GM23338 (cell line): ENCODE measurements around the gene MVB12B. TPM values are rescaled to one million over a fixed set of nuclear protein-coding genes. Genes with fewer than 3 reads are reported as not detected.

Source experiments
- ATAC-seq: fragments of 200-7000 bp; cut with Tn5 transposase; 3 replicates; pipeline ENCODE4 v1.9.1; 2020
- DNase-seq: peaks from one replicate; pipeline ENCODE4 v3.0.0-alpha.2; 2015; ENCODE audit warnings: low spot score
- H2AFZ ChIP-seq: fragments of 200-600 bp; sonication (generic); 2 replicates; pipeline ENCODE4 v1.8.0; 2016; ENCODE audit warnings: antibody characterized with exemption, mild to moderate bottlenecking, moderate library complexity
- H3F3A ChIP-seq: fragments of 200-600 bp; sonication (generic); replicated peaks from 2 replicates; pipeline ENCODE4 v1.8.0; 2017; ENCODE audit warnings: antibody characterized with exemption, mixed run types, low read depth
- H3K27ac ChIP-seq: fragments of 200-600 bp; sonication (generic); 2 replicates; pipeline ENCODE4 v1.6.1; 2016; ENCODE audit warnings: low read depth
- H3K27me3 ChIP-seq: fragments of 200-600 bp; sonication (generic); 2 replicates; pipeline ENCODE4 v1.8.0; 2016; ENCODE audit warnings: mild to moderate bottlenecking, mixed run types, moderate library complexity; ENCODE audit not compliant: insufficient read depth
- H3K36me3 ChIP-seq: fragments of 200-600 bp; sonication (generic); 2 replicates; pipeline ENCODE4 v1.8.0; 2016; ENCODE audit warnings: mild to moderate bottlenecking; ENCODE audit not compliant: insufficient read depth
- H3K4me1 ChIP-seq: fragments of 200-600 bp; sonication (generic); 2 replicates; pipeline ENCODE4 v1.8.0; 2016; ENCODE audit warnings: mild to moderate bottlenecking, moderate library complexity; ENCODE audit not compliant: insufficient read depth
- H3K4me2 ChIP-seq: fragments of 200-600 bp; sonication (generic); 2 replicates; pipeline ENCODE4 v1.7.1; 2017; ENCODE audit warnings: mixed run types
- H3K4me3 ChIP-seq: fragments of 200-600 bp; sonication (generic); 2 replicates; pipeline ENCODE4 v1.6.1; 2016; ENCODE audit warnings: mixed run types
- H3K79me2 ChIP-seq: fragments of 200-600 bp; sonication (generic); replicated peaks from 2 replicates; pipeline ENCODE4 v1.8.0; 2017; ENCODE audit warnings: mild to moderate bottlenecking; ENCODE audit not compliant: insufficient read depth
- H3K9me2 ChIP-seq: fragments of 200-600 bp; sonication (generic); 2 replicates; pipeline ENCODE4 v1.8.0; 2017; ENCODE audit not compliant: insufficient read depth
- H4K20me1 ChIP-seq: fragments of 200-600 bp; sonication (generic); replicated peaks from 2 replicates; pipeline ENCODE4 v1.8.0; 2017; ENCODE audit warnings: mild to moderate bottlenecking; ENCODE audit not compliant: insufficient read depth
- H3K27ac Mint-ChIP-seq: 2 replicates; pipeline ENCODE4 v1.8.0; 2020; ENCODE audit warnings: inconsistent platforms, mild to moderate bottlenecking, moderate library complexity, mixed read lengths
- H3K27me3 Mint-ChIP-seq: 3 replicates; pipeline ENCODE4 v1.8.0; 2022; ENCODE audit warnings: low read depth, mild to moderate bottlenecking, moderate library complexity, mixed read lengths, inconsistent platforms; ENCODE audit not compliant: insufficient read depth, poor library complexity
- H3K36me3 Mint-ChIP-seq: 3 replicates; pipeline ENCODE4 v1.8.0; 2021; ENCODE audit warnings: low read depth, mild to moderate bottlenecking, inconsistent platforms, moderate library complexity, mixed read lengths
- H3K4me1 Mint-ChIP-seq: 3 replicates; pipeline ENCODE4 v1.8.0; 2020; ENCODE audit warnings: mild to moderate bottlenecking, inconsistent platforms, mixed read lengths
- H3K4me3 Mint-ChIP-seq: 3 replicates; pipeline ENCODE4 v1.8.0; 2021; ENCODE audit warnings: moderate library complexity, mild to moderate bottlenecking, inconsistent platforms, mixed read lengths
- H3K9me3 Mint-ChIP-seq: 3 replicates; pipeline ENCODE4 v1.8.0; 2020; ENCODE audit warnings: moderate library complexity, mild to moderate bottlenecking, inconsistent platforms, mixed read lengths
- CTCF ChIP-seq, 2 experiments: fragments of 200-600 bp in 1 of 2; sonication (generic) in 1 of 2; conservative IDR thresholded peaks; 2 replicates each; pipeline versions ENCODE4 v1.5.1 to v1.6.1; 2016 to 2017; ENCODE audit warnings: antibody characterized with exemption in 2 of 2, low read depth in 2 of 2, mild to moderate bottlenecking in 2 of 2, moderate library complexity in 1 of 2
- ETS1 ChIP-seq: IDR thresholded peaks from 2 replicates; pipeline ENCODE4 v1.6.1; 2016; ENCODE audit warnings: antibody characterized with exemption
- JUNB ChIP-seq: IDR thresholded peaks from one replicate; pipeline ENCODE4 v1.6.1; 2016; ENCODE audit warnings: antibody characterized with exemption; ENCODE audit not compliant: unreplicated experiment
- POLR2AphosphoS5 ChIP-seq: IDR thresholded peaks from 2 replicates; pipeline ENCODE4 v1.6.1; 2016; ENCODE audit warnings: antibody characterized with exemption, low read depth
- STAT1 ChIP-seq: IDR thresholded peaks from one replicate; pipeline ENCODE4 v1.6.1; 2016; ENCODE audit warnings: antibody characterized with exemption; ENCODE audit not compliant: unreplicated experiment
- ZNF114 ChIP-seq: fragments of 250-450 bp; sonication (Bioruptor Pico); IDR thresholded peaks from 2 replicates; pipeline ENCODE4 v1.5.0; 2020; ENCODE audit warnings: mild to moderate bottlenecking, moderate library complexity
- ZNF462 ChIP-seq: fragments of 250-450 bp; sonication (Bioruptor Pico); IDR thresholded peaks from 2 replicates; pipeline ENCODE4 v1.5.0; 2020; ENCODE audit warnings: mild to moderate bottlenecking, moderate library complexity
- polyA plus RNA-seq: library from polyadenylated mRNA; unstranded; fragments of >200 nt; fragmentation: Nextera tagmentation; extraction: Ambion mirVana; gene quantifications from 2 replicates; pipeline ENCODE4 v1.2.1, GENCODE V29; 2016
- total RNA-seq: library from RNA; depleted of rRNA; stranded (reverse); fragments of >200 nt; shearing (Covaris generic); gene quantifications from 2 replicates; pipeline ENCODE4 v1.2.3, GENCODE V29; 2014

MVB12B gene
- total and polyA plus RNA-seq, 2 experiments from 2014 or later: 1.9 to 6.6 TPM

GRCh38 chr9:126367139-126367538 is 40.5 kb downstream of the MVB12B start (continued):
- TF ChIP-seq ZNF462 (CRISPR knock-in tag): no peak

GRCh38 chr9:126367616-126368015 is 41.0 kb downstream of the MVB12B start:
- no peaks in the 10 kb centered on the region for H3K9me2 ChIP-seq
- H3K4me1 ChIP-seq: no peaks in the 10 kb centered on the region; the same call in 1 of the 2 replicates
- ATAC-seq (no peak), DNase-seq (no peak)
- no peak overlapping the region for H3K4me2 ChIP-seq
- no peak overlapping the region for H3K27ac ChIP-seq
- no peak overlapping the region; the same call in 1 of the 2 replicates for H2AFZ ChIP-seq
- no peaks in the 10 kb centered on the region for H3K27me3 ChIP-seq
- H3K79me2 ChIP-seq: no peaks in the 10 kb centered on the region
- no peaks in the 10 kb centered on the region for H3K36me3 ChIP-seq
- Mint-ChIP-seq H3K27me3 (peaks cover 1% of the 10 kb centered on the region), H3K27ac (no peak overlapping the region), H3K4me3 (no peak overlapping the region), H3K4me1 (peaks cover 23% of the 10 kb centered on the region), H3K36me3 (no peaks in the 10 kb centered on the region), H3K9me3 (no peaks in the 10 kb centered on the region)
- H3K4me3 ChIP-seq: no peak overlapping the region
- no peaks in the 10 kb centered on the region for H3F3A ChIP-seq
- H4K20me1 ChIP-seq: no peaks in the 10 kb centered on the region
- no peak for TF ChIP-seq JUNB
- TF ChIP-seq ETS1: no peak
- TF ChIP-seq ZNF462 (CRISPR knock-in tag): no peak
- TF ChIP-seq CTCF (conservative IDR thresholded peaks at IDR 0.05; ENCODE audit: low read depth in 2 of 2): no peak
- TF ChIP-seq STAT1: no peak
- no peak for TF ChIP-seq POLR2AphosphoS5
- TF ChIP-seq ZNF114 (CRISPR knock-in tag): no peak
